Measurements from ENCODE around the gene DENND1B. TPM values are rescaled to one million over a fixed set of nuclear protein-coding genes. Genes with fewer than 3 reads are reported as not detected.

Gene DENND1B
- total and polyA plus RNA-seq, 2 experiments from 2014 or later: 3.7 to 18.6 TPM

DNA sequence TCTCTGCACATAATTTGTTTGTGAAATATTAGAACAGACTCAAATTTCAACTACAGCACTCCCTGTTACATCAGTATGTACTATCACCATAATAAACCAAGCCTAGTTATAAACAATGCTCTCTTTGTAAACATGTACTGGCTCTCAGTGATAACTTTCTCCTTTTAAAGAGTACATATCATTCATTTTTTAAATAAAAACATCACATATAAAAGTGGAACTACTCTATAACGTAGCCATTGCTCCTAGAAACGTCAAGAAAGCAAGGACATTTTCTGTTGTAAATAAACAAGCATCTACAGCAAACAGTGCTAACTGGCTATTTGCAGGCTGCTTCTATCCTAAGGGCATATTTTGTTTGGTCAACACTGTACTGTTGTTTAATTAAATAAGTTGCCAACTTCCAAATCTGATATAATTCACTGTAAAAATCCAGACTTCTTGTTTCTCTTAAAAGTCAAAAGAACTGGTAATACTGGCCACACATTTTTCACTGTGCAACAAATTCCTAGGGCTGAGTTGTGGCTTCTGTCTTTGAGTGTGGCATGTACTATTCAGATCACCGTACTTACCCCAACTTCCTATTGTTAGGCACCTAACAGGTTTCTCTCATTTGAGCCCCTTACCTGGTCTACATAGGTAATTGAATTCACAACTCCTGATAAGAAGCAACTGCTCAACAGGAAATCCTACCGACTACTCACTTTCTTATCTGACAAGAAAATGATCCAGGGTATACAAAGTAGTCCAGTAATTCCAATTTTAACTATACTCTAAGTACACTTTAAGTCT lies 111.9 kb downstream of the DENND1B start:
- H2AFZ ChIP-seq: no peak overlapping the region
- H4K20me1 ChIP-seq (ENCODE audit: insufficient read depth, poor library complexity, severe bottlenecking): no peaks in the 10 kb centered on the region
- peak overlapping the region; percentile 3 for H3K4me2 ChIP-seq
- H3K36me3 ChIP-seq (replicated peaks; ENCODE audit: insufficient read depth, low read depth): no peaks in the 10 kb centered on the region
- no peaks in the 10 kb centered on the region for H3K79me2 ChIP-seq
- H3K9me2 ChIP-seq (replicated peaks; ENCODE audit: insufficient read depth): no peaks in the 10 kb centered on the region
- no peaks in the 10 kb centered on the region for H3K27me3 ChIP-seq
- H3K27ac ChIP-seq: no peak overlapping the region
- no peak for TF ChIP-seq EZH2 (IDR thresholded peaks at IDR 0.05; ENCODE audit: borderline replicate concordance)
- TF ChIP-seq CTCF (IDR thresholded peaks at IDR 0.05; ENCODE audit: poor library complexity): no peak
- TF ChIP-seq EZH2phosphoT487 (IDR thresholded peaks at IDR 0.05; ENCODE audit: low read depth, severe bottlenecking, unreplicated experiment): no peak
- 25% methylated on average over 4 of the region's 4 CpGs for WGBS (ENCODE audit: low lambda C conversion rate, missing lambda C conversion rate)
- peak; percentile 3 for DNase-seq (ENCODE audit: low spot score)
- no peak overlapping the region for H3K4me3 ChIP-seq
- no peaks in the 10 kb centered on the region for H3K4me1 ChIP-seq (ENCODE audit: insufficient read depth)
- no peaks in the 10 kb centered on the region for H3K9me3 ChIP-seq (ENCODE audit: low read depth)

- no peak for TF ChIP-seq CTCF (IDR thresholded peaks at IDR 0.05; ENCODE audit: poor library complexity)
- no peak for TF ChIP-seq EZH2phosphoT487 (IDR thresholded peaks at IDR 0.05; ENCODE audit: low read depth, severe bottlenecking, unreplicated experiment)
- TF ChIP-seq EZH2 (IDR thresholded peaks at IDR 0.05; ENCODE audit: borderline replicate concordance): no peak
- no peak overlapping the region for H3K4me3 ChIP-seq
- DNase-seq (ENCODE audit: low spot score): no peak
- H4K20me1 ChIP-seq (ENCODE audit: insufficient read depth, poor library complexity, severe bottlenecking): no peaks in the 10 kb centered on the region
- no peaks in the 10 kb centered on the region for H3K9me3 ChIP-seq (ENCODE audit: low read depth)
- no peak overlapping the region for H3K4me2 ChIP-seq
- H2AFZ ChIP-seq: no peak overlapping the region
- H3K79me2 ChIP-seq: no peaks in the 10 kb centered on the region
- no peaks in the 10 kb centered on the region for H3K4me1 ChIP-seq (ENCODE audit: insufficient read depth)
- H3K27me3 ChIP-seq: no peaks in the 10 kb centered on the region
- H3K9me2 ChIP-seq (replicated peaks; ENCODE audit: insufficient read depth): no peaks in the 10 kb centered on the region
- H3K36me3 ChIP-seq (replicated peaks; ENCODE audit: insufficient read depth, low read depth): no peaks in the 10 kb centered on the region
- H3K27ac ChIP-seq: no peak overlapping the region
These were observed 114.9 kb downstream of the DENND1B start for GRCh38 chr1:197660389-197660788.

DNA sequence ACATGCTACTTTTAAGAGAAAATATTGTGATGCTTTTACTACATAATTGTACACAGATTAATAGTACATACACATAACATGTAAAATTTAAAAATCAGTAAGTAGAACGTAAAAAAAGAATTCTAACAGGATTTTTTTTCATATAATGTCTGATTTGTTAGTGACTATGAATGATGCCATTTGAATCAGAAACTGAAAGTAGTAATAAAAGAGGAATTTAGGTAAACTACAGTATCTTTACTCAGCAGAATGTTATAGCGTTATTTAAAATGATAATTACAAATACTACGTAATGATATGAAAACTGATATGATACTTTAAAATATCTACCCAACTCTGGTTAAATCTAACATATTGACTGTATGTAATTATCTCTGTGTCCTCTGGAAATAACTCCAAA lies 116.1 kb downstream of the DENND1B start:
- no peaks in the 10 kb centered on the region for H3K36me3 ChIP-seq (replicated peaks; ENCODE audit: insufficient read depth, low read depth)
- no peak overlapping the region for H3K4me2 ChIP-seq
- DNase-seq (ENCODE audit: low spot score): no peak
- WGBS (ENCODE audit: low lambda C conversion rate, missing lambda C conversion rate): 91% methylated on average over 3 of the region's 3 CpGs
- H3K27ac ChIP-seq: no peak overlapping the region
- H3K4me1 ChIP-seq (ENCODE audit: insufficient read depth): no peaks in the 10 kb centered on the region
- H3K9me2 ChIP-seq (replicated peaks; ENCODE audit: insufficient read depth): no peaks in the 10 kb centered on the region
- H3K9me3 ChIP-seq (ENCODE audit: low read depth): no peaks in the 10 kb centered on the region
- TF ChIP-seq CTCF (IDR thresholded peaks at IDR 0.05; ENCODE audit: poor library complexity): no peak
- TF ChIP-seq EZH2 (IDR thresholded peaks at IDR 0.05; ENCODE audit: borderline replicate concordance): no peak
- TF ChIP-seq EZH2phosphoT487 (IDR thresholded peaks at IDR 0.05; ENCODE audit: low read depth, severe bottlenecking, unreplicated experiment): no peak
- no peaks in the 10 kb centered on the region for H4K20me1 ChIP-seq (ENCODE audit: insufficient read depth, poor library complexity, severe bottlenecking)
- no peaks in the 10 kb centered on the region for H3K79me2 ChIP-seq
- no peak overlapping the region for H2AFZ ChIP-seq
- H3K27me3 ChIP-seq: no peaks in the 10 kb centered on the region
- H3K4me3 ChIP-seq: no peak overlapping the region
